Right lobe of liver (tissue), 4 donors: ENCODE measurements around the gene MAST4.

Source experiments
- CTCF ChIP-seq, 4 donors: fragments of 200-600 bp in 3 of 4; fragments of 450-650 bp in 1 of 4; IDR thresholded peaks; one replicate each; pipeline versions ENCODE4 v1.5.1 to v1.8.0; 2016 to 2022; ENCODE audit warnings: antibody characterized with exemption in 4 of 4, mild to moderate bottlenecking in 2 of 4
- POLR2A ChIP-seq: fragments of 450-650 bp; IDR thresholded peaks from one replicate; pipeline ENCODE4 v1.6.1; 2017; ENCODE audit warnings: antibody characterized with exemption, mild to moderate bottlenecking
- donor health status: DM: no; HTN: no; CAD: no.
- donor health status: DM: no; HTN: no; CAD: no.
- donor health status: DM: no; HTN: yes; CAD: no.

- TF ChIP-seq CTCF (IDR thresholded peaks at IDR 0.05) (no peak), POLR2A (no peak)
Measured at GRCh38 chr5:66933066-66933465, 336.9 kb downstream of the MAST4 start.
